Right atrium auricular region (tissue), 2 donors: Measurements from ENCODE around the gene CS. TPM values are rescaled to one million over a fixed set of nuclear protein-coding genes. Genes with fewer than 3 reads are reported as not detected.

ENCODE experiments used
- DNase-seq: peaks from one replicate; pipeline ENCODE4 v3.0.0-alpha.2; 2019; ENCODE audit warnings: low spot score
- H3K27ac ChIP-seq, 2 donors: fragments of 200-600 bp; sonication (generic); 1 replicate in 1 of 2; 2 replicates in 1 of 2; pipeline ENCODE4 v1.5.1; 2016 to 2019
- H3K27me3 ChIP-seq, 2 donors: fragments of 200-600 bp; sonication (generic); one replicate each; pipeline versions ENCODE4 v1.5.1 to v1.6.0; 2017 to 2019
- H3K36me3 ChIP-seq: fragments of 200-600 bp; sonication (generic); one replicate; pipeline ENCODE4 v1.5.1; 2016
- H3K4me1 ChIP-seq, 2 donors: fragments of 200-600 bp; sonication (generic); one replicate each; pipeline versions ENCODE4 v1.5.1 to v1.6.0; 2017 to 2019
- H3K4me3 ChIP-seq, 2 donors: fragments of 200-600 bp; sonication (generic); 1 replicate in 1 of 2; 2 replicates in 1 of 2; pipeline ENCODE4 v1.5.1; 2017 to 2019; ENCODE audit warnings: mild to moderate bottlenecking in 1 of 2, moderate library complexity in 1 of 2
- H3K9me3 ChIP-seq, 2 donors: fragments of 200-600 bp; sonication (generic); one replicate each; pipeline ENCODE4 v1.5.1; 2019
- total RNA-seq, 2 donors: library from RNA; depleted of rRNA; stranded (reverse); fragments of >200 nt; gene quantifications; one replicate each; pipeline ENCODE4 v1.1.0, GENCODE V29; 2016
- TF ChIP-seq, protein P1 (sequence below), 2 donors: fragments of 200-600 bp; sonication (generic); IDR thresholded peaks; one replicate each; pipeline ENCODE4 v1.5.1; 2019; ENCODE audit warnings: antibody characterized with exemption in 2 of 2

The CS gene
- total RNA-seq, 2 donors from 2014 or later, result 236 to 513 TPM

DNA sequence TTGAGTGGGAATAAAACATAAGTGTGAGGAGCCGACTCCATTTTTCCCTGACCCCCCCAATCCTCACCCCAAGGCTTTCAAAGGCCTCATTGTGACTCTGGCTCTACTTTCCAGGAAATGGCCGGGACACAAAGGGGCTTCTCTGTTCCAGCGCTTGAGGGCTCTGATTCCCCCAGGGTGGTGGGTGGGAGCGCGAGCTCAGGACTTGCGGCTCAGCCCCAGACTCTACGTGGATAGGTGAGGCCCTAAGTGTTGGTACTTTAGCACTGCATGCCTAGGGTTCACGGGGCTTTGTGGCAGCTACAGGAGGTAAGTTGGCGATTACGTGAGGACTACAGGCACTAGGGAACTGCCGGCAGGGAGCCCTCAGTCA lies 15.1 kb upstream of the CS start:
- Histone ChIP-seq H3K4me1 (peaks cover 0 to 16% of the 10 kb centered on the region in 2 donors), H3K27ac (peak overlapping the region; percentile 95), H3K36me3 (peaks cover 30% of the 10 kb centered on the region), H3K9me3 (no peaks in the 10 kb centered on the region), H3K4me3 (peak overlapping the region; percentile 83 to 91), H3K27me3 (no peaks in the 10 kb centered on the region)
- DNase-seq, result no peak
- TF ChIP-seq, protein P1, sequence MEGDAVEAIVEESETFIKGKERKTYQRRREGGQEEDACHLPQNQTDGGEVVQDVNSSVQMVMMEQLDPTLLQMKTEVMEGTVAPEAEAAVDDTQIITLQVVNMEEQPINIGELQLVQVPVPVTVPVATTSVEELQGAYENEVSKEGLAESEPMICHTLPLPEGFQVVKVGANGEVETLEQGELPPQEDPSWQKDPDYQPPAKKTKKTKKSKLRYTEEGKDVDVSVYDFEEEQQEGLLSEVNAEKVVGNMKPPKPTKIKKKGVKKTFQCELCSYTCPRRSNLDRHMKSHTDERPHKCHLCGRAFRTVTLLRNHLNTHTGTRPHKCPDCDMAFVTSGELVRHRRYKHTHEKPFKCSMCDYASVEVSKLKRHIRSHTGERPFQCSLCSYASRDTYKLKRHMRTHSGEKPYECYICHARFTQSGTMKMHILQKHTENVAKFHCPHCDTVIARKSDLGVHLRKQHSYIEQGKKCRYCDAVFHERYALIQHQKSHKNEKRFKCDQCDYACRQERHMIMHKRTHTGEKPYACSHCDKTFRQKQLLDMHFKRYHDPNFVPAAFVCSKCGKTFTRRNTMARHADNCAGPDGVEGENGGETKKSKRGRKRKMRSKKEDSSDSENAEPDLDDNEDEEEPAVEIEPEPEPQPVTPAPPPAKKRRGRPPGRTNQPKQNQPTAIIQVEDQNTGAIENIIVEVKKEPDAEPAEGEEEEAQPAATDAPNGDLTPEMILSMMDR (IDR thresholded peaks at IDR 0.05), result no peak

DNA sequence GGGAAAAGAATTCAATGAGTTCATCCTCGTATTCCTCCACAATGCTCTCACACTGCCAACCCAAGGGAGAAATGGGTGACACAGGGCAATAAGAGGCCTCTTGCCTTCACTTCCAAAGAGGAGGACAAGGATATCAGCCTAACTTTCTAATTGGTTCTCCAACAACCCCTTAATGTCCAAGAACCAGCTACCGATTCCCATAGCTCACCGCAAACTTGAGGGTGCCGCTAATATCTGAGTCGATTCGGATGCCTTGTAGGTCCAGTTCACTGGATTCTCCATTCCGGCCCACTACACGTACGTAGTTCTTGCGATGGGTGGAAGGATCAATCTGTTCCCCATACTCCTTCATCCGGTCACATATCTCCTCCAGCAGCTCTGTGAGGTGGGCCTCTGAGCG lies 10.9 kb upstream of the CS start:
- TF ChIP-seq, protein P1 (IDR thresholded peaks at IDR 0.05), result no peak
- no peak overlapping the region for H3K4me3 ChIP-seq
- H3K27ac ChIP-seq, result no peak overlapping the region
- H3K36me3 ChIP-seq, result peaks cover 43% of the 10 kb centered on the region
- H3K27me3 ChIP-seq, result no peaks in the 10 kb centered on the region
- H3K4me1 ChIP-seq, result peaks cover 0 to 11% of the 10 kb centered on the region in 2 donors
- H3K9me3 ChIP-seq, result no peaks in the 10 kb centered on the region
- no peak for DNase-seq

DNA sequence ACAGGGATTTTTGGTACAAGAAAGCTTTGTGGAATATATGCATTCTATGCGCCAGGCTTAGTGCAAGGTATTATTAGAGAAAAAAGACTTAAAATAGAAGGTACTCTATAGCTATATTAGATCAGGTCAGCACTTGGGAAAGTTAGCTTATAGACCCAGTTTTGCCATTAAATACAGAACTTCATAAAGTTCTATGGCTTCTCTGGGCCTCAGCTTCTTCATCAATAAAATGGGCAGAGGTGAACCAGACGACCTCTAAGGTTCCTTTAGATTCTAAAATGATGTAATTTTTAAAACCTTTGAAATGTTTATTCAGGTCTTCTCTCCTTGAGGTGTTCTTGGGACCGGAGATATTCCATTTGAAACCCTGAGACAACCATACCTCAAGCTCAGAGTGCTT lies 8.6 kb upstream of the CS start:
- Histone ChIP-seq H3K36me3 (peaks cover 50% of the 10 kb centered on the region), H3K4me3 (no peak overlapping the region), H3K9me3 (no peaks in the 10 kb centered on the region), H3K27me3 (no peaks in the 10 kb centered on the region), H3K4me1 (no peaks in the 10 kb centered on the region), H3K27ac (no peak overlapping the region)
- TF ChIP-seq, protein P1 (IDR thresholded peaks at IDR 0.05), result no peak
- DNase-seq, result no peak

DNA sequence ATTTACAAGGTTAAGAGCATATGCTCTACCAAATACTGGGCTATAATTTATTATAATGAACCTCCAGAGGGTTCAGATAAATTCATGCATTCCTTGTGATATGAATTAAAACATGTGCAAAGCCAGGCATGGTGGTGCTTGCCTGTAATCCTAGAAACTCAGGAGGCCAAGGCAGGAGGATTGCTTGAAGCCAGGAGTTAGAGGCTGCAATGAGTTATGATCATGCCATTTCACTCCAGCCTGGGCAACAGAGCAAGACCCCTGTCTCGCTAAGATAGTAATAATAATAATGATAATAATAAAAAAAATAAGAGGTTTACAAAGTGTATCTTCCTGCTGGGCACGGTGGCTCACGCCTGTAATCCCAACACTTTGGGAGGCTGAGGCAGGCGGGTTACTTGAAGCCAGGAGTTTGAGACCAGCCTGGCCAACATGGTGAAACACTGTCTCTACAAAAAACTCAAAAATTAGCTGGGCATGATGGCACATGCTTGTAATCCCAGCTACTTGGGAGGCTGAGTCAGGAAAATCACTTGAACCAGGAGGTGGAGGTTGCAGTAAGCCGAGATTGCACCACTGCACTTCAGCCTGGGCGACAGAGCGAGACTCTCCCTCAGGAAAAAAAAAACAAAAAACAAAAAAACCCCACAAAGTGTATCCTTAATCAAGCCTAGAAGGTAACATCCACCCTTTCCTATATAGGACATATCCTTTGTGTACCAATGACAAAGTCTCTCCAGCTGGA lies 7.3 kb upstream of the CS start:
- H3K9me3 ChIP-seq, result no peaks in the 10 kb centered on the region
- DNase-seq, result no peak
- H3K4me1 ChIP-seq, result no peaks in the 10 kb centered on the region
- no peak overlapping the region for H3K27ac ChIP-seq
- H3K36me3 ChIP-seq, result peaks cover 40% of the 10 kb centered on the region
- H3K27me3 ChIP-seq, result no peaks in the 10 kb centered on the region
- TF ChIP-seq, protein P1 (IDR thresholded peaks at IDR 0.05), result no peak
- H3K4me3 ChIP-seq, result no peak overlapping the region

DNA sequence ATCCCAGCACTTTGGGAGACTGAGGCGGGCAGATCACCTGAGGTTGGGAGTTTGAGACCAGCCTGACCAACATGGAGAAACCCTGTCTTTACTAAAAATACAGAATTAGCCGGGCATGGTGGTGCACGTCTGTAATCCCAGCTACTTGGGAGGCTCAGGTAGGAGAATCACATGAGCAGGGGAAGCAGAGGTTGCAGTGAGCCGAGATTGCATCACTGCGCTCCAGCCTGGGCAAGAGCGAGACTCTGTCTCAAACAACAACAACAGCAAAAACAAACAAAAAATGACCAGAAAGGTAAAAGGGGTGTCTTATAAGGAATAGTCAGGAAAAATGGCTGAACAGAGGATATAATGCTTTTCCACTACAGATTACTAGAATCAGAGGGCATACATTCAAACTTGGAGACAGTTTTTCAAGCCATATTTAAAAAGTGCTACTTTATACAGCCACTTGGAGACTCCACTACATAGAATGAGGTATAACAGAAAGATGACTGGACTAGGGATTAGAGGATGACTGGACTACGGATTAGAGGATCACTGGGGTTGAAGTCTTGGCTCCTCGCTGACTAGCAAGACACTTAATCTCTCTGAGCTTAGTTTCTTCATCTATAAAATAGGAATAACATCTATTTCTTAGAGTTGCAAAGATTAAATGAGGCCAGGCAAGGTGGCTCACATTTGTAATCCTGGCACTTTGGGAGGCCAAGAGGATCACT lies 4.9 kb upstream of the CS start:
- TF ChIP-seq, protein P1 (IDR thresholded peaks at IDR 0.05), result no peak
- Histone ChIP-seq H3K36me3 (peaks cover 36% of the 10 kb centered on the region), H3K9me3 (no peaks in the 10 kb centered on the region), H3K27ac (no peak overlapping the region), H3K27me3 (no peaks in the 10 kb centered on the region), H3K4me1 (peaks cover 0 to 18% of the 10 kb centered on the region in 2 donors), H3K4me3 (no peak overlapping the region)
- no peak for DNase-seq
